ENCODE results near the gene ZNF662. TPM values are rescaled to one million over a fixed set of nuclear protein-coding genes. Genes with fewer than 3 reads are reported as not detected.

Gene ZNF662
- total RNA-seq, 1 experiment from 2014 or later = 2.7 TPM

- no peak for TF ChIP-seq RELA (CRISPR knock-in tag; IDR thresholded peaks at IDR 0.05; ENCODE audit: borderline replicate concordance)
Measured at GRCh38 chr3:42937334-42937733, 31.4 kb downstream of the ZNF662 start (continued).

DNA sequence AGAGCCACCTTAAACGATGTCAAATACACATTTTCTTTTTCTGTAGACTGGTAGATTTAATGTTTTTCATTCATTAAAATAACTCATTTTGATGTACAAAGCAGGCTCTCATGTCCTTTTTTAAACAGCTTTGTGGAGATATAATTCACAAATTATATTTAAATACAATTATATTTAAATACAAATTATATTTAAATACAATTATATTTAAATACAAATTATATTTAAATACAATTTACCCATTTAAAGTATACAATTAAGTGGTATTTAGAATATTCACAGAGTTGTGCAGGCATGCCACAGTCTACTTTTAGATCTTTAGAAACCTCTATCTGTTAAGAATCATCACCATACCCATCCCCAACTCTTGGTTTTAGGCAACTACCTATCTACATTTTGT lies 36.8 kb downstream of the ZNF662 start:
- no peak overlapping the region for H3K4me3 Mint-ChIP-seq
- no peaks in the 10 kb centered on the region for H3K9me3 Mint-ChIP-seq
- no peak overlapping the region for H3K27ac Mint-ChIP-seq
- H3K4me1 Mint-ChIP-seq = no peaks in the 10 kb centered on the region
- TF ChIP-seq USF2 (CRISPR knock-in tag; IDR thresholded peaks at IDR 0.05) (no peak), HMGA2 (CRISPR knock-in tag; IDR thresholded peaks at IDR 0.05) (peak; percentile 90), ZNF396 (CRISPR knock-in tag; IDR thresholded peaks at IDR 0.05; ENCODE audit: borderline replicate concordance) (no peak)
- ChIA-PET CTCF (interaction anchor here (2.6 kb wide), 1 partner anchor 19 kb away, joined by 7 read pairs; no protein-coding TSS in a partner anchor), POLR2A (no interaction called here)
- no peak for ATAC-seq
- no peaks in the 10 kb centered on the region for H3K36me3 Mint-ChIP-seq
- DNase-seq (ENCODE audit: low spot score) = no peak
- H3K27me3 Mint-ChIP-seq (ENCODE audit: low read depth) = no peaks in the 10 kb centered on the region

- Mint-ChIP-seq H3K9me3 (peaks cover 4% of the 10 kb centered on the region; the same call in 1 of the 2 replicates), H3K27ac (no peak overlapping the region), H3K36me3 (no peaks in the 10 kb centered on the region), H3K27me3 (ENCODE audit: low read depth) (no peaks in the 10 kb centered on the region; the same call in 1 of the 2 replicates), H3K4me3 (no peak overlapping the region), H3K4me1 (no peaks in the 10 kb centered on the region)
- ATAC-seq (no peak), DNase-seq (ENCODE audit: low spot score) (no peak)
- ChIA-PET POLR2A (no interaction called here), CTCF (interaction anchor here (2.0 kb wide), 1 partner anchor 15 kb away, joined by 7 read pairs; no protein-coding TSS in a partner anchor)
- TF ChIP-seq EMX1 (CRISPR knock-in tag; IDR thresholded peaks at IDR 0.05) (no peak), PRDM15 (CRISPR knock-in tag; IDR thresholded peaks at IDR 0.05) (no peak), IRF1 (CRISPR knock-in tag; IDR thresholded peaks at IDR 0.05) (no peak), GABPB1 (CRISPR knock-in tag; IDR thresholded peaks at IDR 0.05) (no peak)
- TF ChIP-seq, protein P1, sequence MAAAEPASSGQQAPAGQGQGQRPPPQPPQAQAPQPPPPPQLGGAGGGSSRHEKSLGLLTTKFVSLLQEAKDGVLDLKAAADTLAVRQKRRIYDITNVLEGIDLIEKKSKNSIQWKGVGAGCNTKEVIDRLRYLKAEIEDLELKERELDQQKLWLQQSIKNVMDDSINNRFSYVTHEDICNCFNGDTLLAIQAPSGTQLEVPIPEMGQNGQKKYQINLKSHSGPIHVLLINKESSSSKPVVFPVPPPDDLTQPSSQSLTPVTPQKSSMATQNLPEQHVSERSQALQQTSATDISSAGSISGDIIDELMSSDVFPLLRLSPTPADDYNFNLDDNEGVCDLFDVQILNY (CRISPR knock-in tag; IDR thresholded peaks at IDR 0.05) = no peak
Measured at GRCh38 chr3:42946050-42946449, 40.1 kb downstream of the ZNF662 start.

DNA sequence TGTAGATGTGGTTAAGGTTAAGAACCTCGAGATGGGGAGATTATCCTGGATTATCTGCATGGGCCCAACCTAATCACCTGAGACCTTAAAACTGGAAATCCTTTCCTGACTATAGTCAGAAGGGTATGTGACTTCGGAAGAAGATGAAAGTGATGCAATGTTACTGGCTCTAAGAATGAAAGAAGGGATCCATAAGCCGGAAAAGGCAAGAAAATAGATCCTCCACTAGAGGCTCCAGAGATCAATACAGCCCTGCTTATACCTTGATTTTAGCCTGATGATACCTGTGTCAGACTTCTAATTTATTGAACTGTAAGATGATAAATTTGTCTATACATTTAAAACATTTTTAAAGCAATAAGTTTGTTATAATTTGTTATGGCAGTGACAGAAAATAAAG lies 51.6 kb downstream of the ZNF662 start:
- H3K4me3 Mint-ChIP-seq = no peak overlapping the region

DNA sequence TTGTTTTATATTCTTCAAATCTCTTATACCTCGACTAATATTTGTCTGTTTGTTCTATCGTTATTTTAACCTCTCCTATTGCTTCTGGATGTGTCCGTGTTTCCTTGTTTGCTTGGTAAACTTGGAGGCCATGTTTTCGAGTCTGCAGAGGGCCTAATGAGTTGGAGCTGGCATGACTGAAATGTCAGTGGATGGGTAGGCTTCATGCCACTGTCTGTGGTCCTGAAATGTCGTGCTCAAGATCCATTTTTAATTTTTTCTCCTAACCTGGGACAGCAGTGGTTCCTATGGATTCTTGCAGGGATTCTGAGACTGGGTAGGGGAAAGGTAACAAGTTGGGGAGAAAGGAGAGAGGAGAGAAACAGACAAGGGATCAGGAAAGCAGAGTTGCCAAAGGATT lies 54.3 kb downstream of the ZNF662 start:
- ChIA-PET POLR2A (no interaction called here), CTCF (interaction anchor here (1.1 to 3.1 kb wide), 9 partner anchors 18 to 418 kb away, joined by 3 to 65 read pairs (median 15); partner anchors contain the start of gene GASK1A)
- Mint-ChIP-seq H3K4me1 (no peaks in the 10 kb centered on the region), H3K27me3 (ENCODE audit: low read depth) (no peaks in the 10 kb centered on the region; the same call in 1 of the 2 replicates), H3K27ac (no peak overlapping the region), H3K9me3 (peaks cover 6% of the 10 kb centered on the region; the same call in 1 of the 2 replicates), H3K36me3 (no peaks in the 10 kb centered on the region), H3K4me3 (no peak overlapping the region)
- TF ChIP-seq FOXK1 (CRISPR knock-in tag; IDR thresholded peaks at IDR 0.05) = no peak
- TF ChIP-seq GABPB1 (CRISPR knock-in tag; IDR thresholded peaks at IDR 0.05) = no peak
- no peak for TF ChIP-seq HMGA2 (CRISPR knock-in tag; IDR thresholded peaks at IDR 0.05)
- TF ChIP-seq, protein P2, sequence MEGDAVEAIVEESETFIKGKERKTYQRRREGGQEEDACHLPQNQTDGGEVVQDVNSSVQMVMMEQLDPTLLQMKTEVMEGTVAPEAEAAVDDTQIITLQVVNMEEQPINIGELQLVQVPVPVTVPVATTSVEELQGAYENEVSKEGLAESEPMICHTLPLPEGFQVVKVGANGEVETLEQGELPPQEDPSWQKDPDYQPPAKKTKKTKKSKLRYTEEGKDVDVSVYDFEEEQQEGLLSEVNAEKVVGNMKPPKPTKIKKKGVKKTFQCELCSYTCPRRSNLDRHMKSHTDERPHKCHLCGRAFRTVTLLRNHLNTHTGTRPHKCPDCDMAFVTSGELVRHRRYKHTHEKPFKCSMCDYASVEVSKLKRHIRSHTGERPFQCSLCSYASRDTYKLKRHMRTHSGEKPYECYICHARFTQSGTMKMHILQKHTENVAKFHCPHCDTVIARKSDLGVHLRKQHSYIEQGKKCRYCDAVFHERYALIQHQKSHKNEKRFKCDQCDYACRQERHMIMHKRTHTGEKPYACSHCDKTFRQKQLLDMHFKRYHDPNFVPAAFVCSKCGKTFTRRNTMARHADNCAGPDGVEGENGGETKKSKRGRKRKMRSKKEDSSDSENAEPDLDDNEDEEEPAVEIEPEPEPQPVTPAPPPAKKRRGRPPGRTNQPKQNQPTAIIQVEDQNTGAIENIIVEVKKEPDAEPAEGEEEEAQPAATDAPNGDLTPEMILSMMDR (IDR thresholded peaks at IDR 0.05) = no peak
- no peak for TF ChIP-seq ZNF416 (CRISPR knock-in tag; IDR thresholded peaks at IDR 0.05)
- no peak for TF ChIP-seq GTF2I (CRISPR knock-in tag; conservative IDR thresholded peaks at IDR 0.05)
- no peak for TF ChIP-seq ZNF263 (CRISPR knock-in tag; IDR thresholded peaks at IDR 0.05; ENCODE audit: low read depth)
- no peak for TF ChIP-seq FOXJ3 (CRISPR knock-in tag; IDR thresholded peaks at IDR 0.05; ENCODE audit: borderline replicate concordance)
- no peak for DNase-seq (ENCODE audit: low spot score)
- no peak; the same call in 1 of the 2 replicates for ATAC-seq

More for the DNA sequence above, 51.6 kb downstream of the ZNF662 start:
- CTCF ChIA-PET = no interaction called here
- Mint-ChIP-seq H3K36me3 (no peaks in the 10 kb centered on the region), H3K27me3 (ENCODE audit: low read depth) (no peaks in the 10 kb centered on the region; the same call in 1 of the 2 replicates), H3K4me1 (no peaks in the 10 kb centered on the region), H3K9me3 (peaks cover 6% of the 10 kb centered on the region; the same call in 1 of the 2 replicates), H3K27ac (no peak overlapping the region)
- no peak for DNase-seq (ENCODE audit: low spot score)
- POLR2A ChIA-PET = no interaction called here
- peak; percentile 60 for ATAC-seq
- no peak for TF ChIP-seq ZNF263 (CRISPR knock-in tag; IDR thresholded peaks at IDR 0.05; ENCODE audit: low read depth)
- 0 out of 2 replicates have a peak, but pooled peaks have one; percentile 45 for TF ChIP-seq ZNF317 (CRISPR knock-in tag; IDR thresholded peaks at IDR 0.05; ENCODE audit: borderline replicate concordance, low read depth)
